ENCODE data around the gene MGAT5B.

The MGAT5B gene

GRCh38 chr17:76926237-76926866, 58.1 kb downstream of the MGAT5B start:
- no peak for TF ChIP-seq POLR2A (IDR thresholded peaks at IDR 0.05; ENCODE audit: low read depth, low read length)
- no peak for FAIRE-seq
- DNase-seq (ENCODE audit: insufficient read length, low spot score): no peak

GRCh38 chr17:76927577-76927976, 59.4 kb downstream of the MGAT5B start:
- no peak for TF ChIP-seq POLR2A (IDR thresholded peaks at IDR 0.05; ENCODE audit: low read depth, low read length)
- FAIRE-seq: no peak
- no peak for DNase-seq (ENCODE audit: insufficient read length, low spot score)

- FAIRE-seq (no peak), DNase-seq (ENCODE audit: insufficient read length, low spot score) (no peak)
- no peak for TF ChIP-seq POLR2A (IDR thresholded peaks at IDR 0.05; ENCODE audit: low read depth, low read length)
These were observed 59.8 kb downstream of the MGAT5B start for GRCh38 chr17:76927982-76928381.

GRCh38 chr17:76929148-76929547, 60.9 kb downstream of the MGAT5B start:
- no peak for DNase-seq (ENCODE audit: insufficient read length, low spot score)

GRCh38 chr17:76929601-76930000, 61.4 kb downstream of the MGAT5B start:
- FAIRE-seq (no peak), DNase-seq (ENCODE audit: insufficient read length, low spot score) (no peak)
- TF ChIP-seq POLR2A (IDR thresholded peaks at IDR 0.05; ENCODE audit: low read depth, low read length): no peak

More at GRCh38 chr17:76929148-76929547, 60.9 kb downstream of the MGAT5B start:
- FAIRE-seq: no peak
- no peak for TF ChIP-seq POLR2A (IDR thresholded peaks at IDR 0.05; ENCODE audit: low read depth, low read length)

- TF ChIP-seq POLR2A (IDR thresholded peaks at IDR 0.05; ENCODE audit: low read depth, low read length): no peak
These were observed 61.9 kb downstream of the MGAT5B start for GRCh38 chr17:76930107-76930506.

GRCh38 chr17:76932402-76933333, 64.5 kb downstream of the MGAT5B start:
- TF ChIP-seq POLR2A (IDR thresholded peaks at IDR 0.05; ENCODE audit: low read depth, low read length): no peak
- DNase-seq (ENCODE audit: insufficient read length, low spot score) (no peak), FAIRE-seq (no peak)

More at GRCh38 chr17:76930107-76930506, 61.9 kb downstream of the MGAT5B start:
- FAIRE-seq (no peak), DNase-seq (ENCODE audit: insufficient read length, low spot score) (no peak)

GRCh38 chr17:76934561-76935320, 66.5 kb downstream of the MGAT5B start:
- DNase-seq (ENCODE audit: insufficient read length, low spot score): no peak
- FAIRE-seq: no peak
- TF ChIP-seq POLR2A (IDR thresholded peaks at IDR 0.05; ENCODE audit: low read depth, low read length): no peak

- no peak for TF ChIP-seq POLR2A (IDR thresholded peaks at IDR 0.05; ENCODE audit: low read depth, low read length)
- FAIRE-seq (no peak), DNase-seq (ENCODE audit: insufficient read length, low spot score) (no peak)
These were observed 67.1 kb downstream of the MGAT5B start for GRCh38 chr17:76935331-76935730.

- no peak for DNase-seq (ENCODE audit: insufficient read length, low spot score)
- FAIRE-seq: no peak
- no peak for TF ChIP-seq POLR2A (IDR thresholded peaks at IDR 0.05; ENCODE audit: low read depth, low read length)
These were observed 69.0 kb downstream of the MGAT5B start for GRCh38 chr17:76937238-76937637.

GRCh38 chr17:76938009-76938408, 69.8 kb downstream of the MGAT5B start:
- FAIRE-seq (no peak), DNase-seq (ENCODE audit: insufficient read length, low spot score) (no peak)

GRCh38 chr17:76940295-76940694, 72.1 kb downstream of the MGAT5B start:
- no peak for FAIRE-seq
- DNase-seq (ENCODE audit: insufficient read length, low spot score): no peak
- no peak for TF ChIP-seq POLR2A (IDR thresholded peaks at IDR 0.05; ENCODE audit: low read depth, low read length)

More at GRCh38 chr17:76938009-76938408, 69.8 kb downstream of the MGAT5B start:
- TF ChIP-seq POLR2A (IDR thresholded peaks at IDR 0.05; ENCODE audit: low read depth, low read length): no peak

- FAIRE-seq (no peak), DNase-seq (ENCODE audit: insufficient read length, low spot score) (no peak)
- no peak for TF ChIP-seq POLR2A (IDR thresholded peaks at IDR 0.05; ENCODE audit: low read depth, low read length)
These were observed 72.6 kb downstream of the MGAT5B start for GRCh38 chr17:76940738-76941350.

All from H54 (cell line).